PC-9 (cell line): ENCODE measurements around the gene WFIKKN2.

ENCODE experiments used
- EZH2 ChIP-seq: fragments of 200-600 bp; sonication (generic); IDR thresholded peaks from 2 replicates; pipeline ENCODE4 v1.8.0; 2017; ENCODE audit warnings: antibody characterized with exemption, low read depth
- TF ChIP-seq, protein P1 (sequence below): fragments of 200-600 bp; sonication (generic); conservative IDR thresholded peaks from 2 replicates; pipeline ENCODE4 v1.6.1; 2017; ENCODE audit warnings: mixed run types, antibody characterized with exemption, mild to moderate bottlenecking, moderate library complexity

DNA sequence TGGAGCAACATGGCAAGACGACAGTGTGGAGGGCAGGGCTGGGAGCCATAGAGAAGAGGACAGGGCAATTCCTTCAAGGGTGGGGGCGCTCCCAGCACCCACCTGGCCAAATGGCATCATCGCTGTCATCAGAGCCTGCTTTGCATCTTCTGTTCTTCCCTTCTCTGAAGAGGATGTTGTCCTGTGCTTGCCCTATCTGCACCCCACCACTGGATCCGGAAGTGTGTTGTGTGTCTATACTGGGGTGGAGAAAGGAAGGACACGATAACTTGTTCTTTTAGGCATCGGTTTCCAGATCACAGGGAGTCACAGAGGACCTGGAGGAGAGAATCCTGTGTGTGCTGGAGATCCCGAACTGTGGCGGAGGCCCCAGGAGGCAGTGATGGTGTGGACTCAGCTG lies 42.4 kb upstream of the WFIKKN2 start:
- TF ChIP-seq, protein P1, sequence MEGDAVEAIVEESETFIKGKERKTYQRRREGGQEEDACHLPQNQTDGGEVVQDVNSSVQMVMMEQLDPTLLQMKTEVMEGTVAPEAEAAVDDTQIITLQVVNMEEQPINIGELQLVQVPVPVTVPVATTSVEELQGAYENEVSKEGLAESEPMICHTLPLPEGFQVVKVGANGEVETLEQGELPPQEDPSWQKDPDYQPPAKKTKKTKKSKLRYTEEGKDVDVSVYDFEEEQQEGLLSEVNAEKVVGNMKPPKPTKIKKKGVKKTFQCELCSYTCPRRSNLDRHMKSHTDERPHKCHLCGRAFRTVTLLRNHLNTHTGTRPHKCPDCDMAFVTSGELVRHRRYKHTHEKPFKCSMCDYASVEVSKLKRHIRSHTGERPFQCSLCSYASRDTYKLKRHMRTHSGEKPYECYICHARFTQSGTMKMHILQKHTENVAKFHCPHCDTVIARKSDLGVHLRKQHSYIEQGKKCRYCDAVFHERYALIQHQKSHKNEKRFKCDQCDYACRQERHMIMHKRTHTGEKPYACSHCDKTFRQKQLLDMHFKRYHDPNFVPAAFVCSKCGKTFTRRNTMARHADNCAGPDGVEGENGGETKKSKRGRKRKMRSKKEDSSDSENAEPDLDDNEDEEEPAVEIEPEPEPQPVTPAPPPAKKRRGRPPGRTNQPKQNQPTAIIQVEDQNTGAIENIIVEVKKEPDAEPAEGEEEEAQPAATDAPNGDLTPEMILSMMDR = no peak
- no peak for TF ChIP-seq EZH2
